GM12801 (cell line): ENCODE results near the gene CHCHD4.

Experiments
- CTCF ChIP-seq: IDR thresholded peaks from one replicate; pipeline ENCODE4 v1.5.1; 2011; ENCODE audit warnings: control low read depth; ENCODE audit not compliant: insufficient read length; ENCODE audit errors: extremely low read depth

CHCHD4 gene

DNA sequence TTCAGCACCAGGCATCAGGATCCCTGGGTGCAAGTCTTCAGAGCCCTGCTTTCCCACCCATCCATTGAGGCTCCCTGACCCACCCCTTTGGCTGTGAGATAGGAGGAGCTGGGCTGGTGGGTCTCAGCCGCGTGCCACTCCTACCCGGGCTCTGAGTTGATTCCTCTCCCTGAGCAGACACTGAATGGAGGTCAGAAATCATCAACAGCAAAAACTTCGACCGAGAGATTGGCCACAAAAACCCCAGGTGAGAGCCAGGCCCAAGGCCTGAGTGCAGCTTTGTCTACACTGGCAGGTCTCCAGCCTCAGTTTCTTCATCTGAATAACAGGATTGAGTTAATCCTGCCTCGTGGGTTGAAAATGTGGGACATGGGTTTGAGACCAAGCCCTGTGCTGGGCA lies 8.0 kb upstream of the CHCHD4 start:
- no peak for TF ChIP-seq CTCF

DNA sequence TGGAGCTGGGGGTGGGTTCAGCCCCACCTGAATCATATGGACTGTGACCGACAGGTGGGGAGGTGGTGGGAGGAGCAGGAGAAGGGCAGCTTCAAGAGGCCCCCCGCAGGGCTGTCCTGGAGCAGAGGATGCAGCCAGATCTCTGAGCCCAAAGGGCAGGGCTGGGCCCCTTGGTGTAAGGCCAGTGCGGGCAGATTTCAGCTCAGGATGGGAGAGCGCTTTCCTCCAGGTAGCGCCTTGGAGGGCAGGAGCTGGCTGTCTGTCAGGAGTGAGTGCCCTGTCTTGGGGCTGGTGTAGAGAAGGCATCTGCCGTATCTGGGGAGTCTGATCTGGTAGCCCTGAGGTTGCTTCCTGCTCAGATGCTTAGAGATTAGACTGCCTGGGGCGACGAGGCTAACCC lies 7.5 kb upstream of the CHCHD4 start:
- no peak for TF ChIP-seq CTCF

GRCh38 chr3:14131134-14131533 lies 6.5 kb upstream of the CHCHD4 start:
- no peak for TF ChIP-seq CTCF

GRCh38 chr3:14130707-14131106 lies 6.0 kb upstream of the CHCHD4 start:
- no peak for TF ChIP-seq CTCF

DNA sequence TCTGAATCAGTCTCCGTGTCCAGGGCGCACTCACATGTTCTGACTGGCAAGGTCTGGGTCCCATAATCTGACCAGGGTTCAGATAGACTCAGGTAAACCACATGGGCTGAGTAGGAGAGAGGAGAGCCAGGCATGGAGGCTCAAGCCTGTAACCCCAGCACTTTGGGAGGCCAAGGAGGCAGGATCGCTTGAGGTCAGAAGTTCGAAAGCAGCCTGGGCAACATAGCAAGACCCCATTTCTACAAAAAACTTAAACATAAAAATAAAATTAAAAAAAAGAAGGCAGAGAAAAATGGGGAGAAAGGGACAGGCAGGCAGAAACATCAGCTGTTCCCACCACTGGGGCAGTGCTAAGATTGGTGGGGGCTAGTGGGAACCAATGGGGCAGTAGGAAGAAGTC lies 5.6 kb upstream of the CHCHD4 start:
- TF ChIP-seq CTCF, result no peak

DNA sequence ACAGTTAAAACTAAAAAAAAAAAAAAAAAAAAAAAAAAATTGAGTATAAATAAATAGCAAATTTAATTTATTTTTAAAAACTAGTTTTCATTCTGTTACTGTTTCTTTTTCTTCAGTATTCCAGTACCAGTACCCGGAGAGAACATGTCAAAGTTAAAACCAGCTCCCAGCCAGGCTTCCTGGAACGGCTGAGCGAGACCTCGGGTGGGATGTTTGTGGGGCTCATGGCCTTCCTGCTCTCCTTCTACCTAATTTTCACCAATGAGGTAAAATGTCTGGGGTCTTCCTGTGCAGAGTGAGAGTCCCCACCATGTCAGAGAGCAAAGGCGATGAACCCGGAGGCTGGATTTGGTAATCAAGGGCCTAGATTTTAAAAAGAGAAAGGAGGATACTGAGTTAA lies 4.6 kb upstream of the CHCHD4 start:
- TF ChIP-seq CTCF, result no peak

- TF ChIP-seq CTCF, result no peak
These were observed 4.1 kb upstream of the CHCHD4 start for GRCh38 chr3:14128724-14129123.
